Calu3 (cell line): ENCODE results near the gene TNNT2. TPM values are rescaled to one million over a fixed set of nuclear protein-coding genes. Genes with fewer than 3 reads are reported as not detected.

Experiments used
- BruUV-seq: library from RNA; stranded (reverse); fragments of 400-500 nt; replicated peaks from 2 replicates; lab custom pipeline; 2021; lab: Mats Ljungman, UMichigan
- CTCF ChIA-PET: fragments of 300-600 bp; sonication (Branson Sonifier 250); formaldehyde crosslinking; loops from one replicate; lab custom pipeline; 2022; ENCODE audit warnings: antibody characterized with exemption; lab: Charles Lee
- DNase-seq: peaks from one replicate; pipeline ENCODE4 v3.0.0; 2022
- H3K27ac Mint-ChIP-seq: one replicate; pipeline ENCODE4 v1.8.0; 2022; ENCODE audit warnings: mixed read lengths; ENCODE audit not compliant: unreplicated experiment
- H3K27me3 Mint-ChIP-seq: one replicate; pipeline ENCODE4 v1.8.0; 2022; ENCODE audit warnings: mixed read lengths; ENCODE audit not compliant: unreplicated experiment
- H3K36me3 Mint-ChIP-seq: one replicate; pipeline ENCODE4 v1.8.0; 2022; ENCODE audit warnings: mild to moderate bottlenecking, moderate library complexity, mixed read lengths; ENCODE audit not compliant: insufficient read depth, unreplicated experiment
- H3K4me1 Mint-ChIP-seq: one replicate; pipeline ENCODE4 v1.8.0; 2022; ENCODE audit warnings: mild to moderate bottlenecking, low read depth, mixed read lengths; ENCODE audit not compliant: unreplicated experiment
- H3K4me3 Mint-ChIP-seq: one replicate; pipeline ENCODE4 v1.8.0; 2022; ENCODE audit warnings: mild to moderate bottlenecking, low read depth, moderate library complexity, mixed read lengths; ENCODE audit not compliant: unreplicated experiment
- H3K9me3 Mint-ChIP-seq: one replicate; pipeline ENCODE4 v1.8.0; 2022; ENCODE audit warnings: low read depth, mixed read lengths; ENCODE audit not compliant: unreplicated experiment
- CTCF ChIP-seq: fragments of 200-600 bp; IDR thresholded peaks from one replicate; pipeline ENCODE4 v1.8.0; 2022; ENCODE audit warnings: antibody characterized with exemption; ENCODE audit not compliant: unreplicated experiment
- intact Hi-C: fragments of 100-400 bp; cut with micrococcal nuclease; formaldehyde crosslinking; loops from one replicate; pipeline ENCODE4 v1.10.0; 2022; ENCODE audit not compliant: unreplicated experiment
- total RNA-seq: library from RNA; stranded (reverse); gene quantifications from 2 replicates; pipeline ENCODE4 v1.2.3, GENCODE V29; 2022

Gene TNNT2
- total RNA-seq, 1 experiment from 2014 or later: 1.4 TPM

- no peak for DNase-seq
- intact Hi-C loops: no loop called here
- no TSS peak for BruUV-seq
- Mint-ChIP-seq H3K4me3 (no peak overlapping the region), H3K36me3 (no peaks in the 10 kb centered on the region), H3K27me3 (peaks cover 31% of the 10 kb centered on the region), H3K9me3 (no peaks in the 10 kb centered on the region), H3K27ac (no peak overlapping the region), H3K4me1 (no peaks in the 10 kb centered on the region)
- no peak for TF ChIP-seq CTCF
- CTCF ChIA-PET: interaction anchor here (0.7 kb wide), 1 partner anchor 39 kb away, joined by 8 read pairs; no protein-coding TSS in a partner anchor
Observed at GRCh38 chr1:201422436-201423030, 45.1 kb upstream of the TNNT2 start.

GRCh38 chr1:201422026-201422425 is 44.5 kb upstream of the TNNT2 start:
- DNase-seq: no peak
- intact Hi-C loops: no loop called here
- TF ChIP-seq CTCF: no peak
- no peaks in the 10 kb centered on the region for H3K4me1 Mint-ChIP-seq
- H3K4me3 Mint-ChIP-seq: no peak overlapping the region
- H3K27ac Mint-ChIP-seq: no peak overlapping the region
- H3K27me3 Mint-ChIP-seq: peaks cover 36% of the 10 kb centered on the region
- H3K36me3 Mint-ChIP-seq: no peaks in the 10 kb centered on the region
- CTCF ChIA-PET: interaction anchor here (0.7 kb wide), 1 partner anchor 39 kb away, joined by 8 read pairs; no protein-coding TSS in a partner anchor
- H3K9me3 Mint-ChIP-seq: no peaks in the 10 kb centered on the region
- BruUV-seq: no TSS peak

- DNase-seq: no peak
- Mint-ChIP-seq H3K27me3 (peaks cover 46% of the 10 kb centered on the region), H3K27ac (no peak overlapping the region), H3K4me3 (no peak overlapping the region), H3K9me3 (no peaks in the 10 kb centered on the region), H3K4me1 (no peaks in the 10 kb centered on the region), H3K36me3 (no peaks in the 10 kb centered on the region)
- BruUV-seq: no TSS peak
- CTCF ChIA-PET: no interaction called here
- intact Hi-C loops: no loop called here
- no peak for TF ChIP-seq CTCF
Observed at GRCh38 chr1:201421041-201421440, 43.6 kb upstream of the TNNT2 start.

- Mint-ChIP-seq H3K4me1 (no peaks in the 10 kb centered on the region), H3K27ac (no peak overlapping the region), H3K36me3 (no peaks in the 10 kb centered on the region), H3K27me3 (peaks cover 48% of the 10 kb centered on the region), H3K9me3 (no peaks in the 10 kb centered on the region), H3K4me3 (no peak overlapping the region)
- TF ChIP-seq CTCF: no peak
- no TSS peak for BruUV-seq
- intact Hi-C loops: no loop called here
- CTCF ChIA-PET: no interaction called here
- DNase-seq: no peak
Observed at GRCh38 chr1:201420608-201421002, 43.1 kb upstream of the TNNT2 start.
